ENCODE measurements around the gene RNF8. TPM values are rescaled to one million over a fixed set of nuclear protein-coding genes. Genes with fewer than 3 reads are reported as not detected.
A peak's percentile ranks its signal among the peaks of the same experiment; 100 is the strongest.

The RNF8 gene
- total and polyA plus RNA-seq, 9 of the 15 experiments (the other 6 are each of a cell fraction or from before 2014, with no cell fraction given): 10.6 to 47.0 (median 37.5) TPM

DNA sequence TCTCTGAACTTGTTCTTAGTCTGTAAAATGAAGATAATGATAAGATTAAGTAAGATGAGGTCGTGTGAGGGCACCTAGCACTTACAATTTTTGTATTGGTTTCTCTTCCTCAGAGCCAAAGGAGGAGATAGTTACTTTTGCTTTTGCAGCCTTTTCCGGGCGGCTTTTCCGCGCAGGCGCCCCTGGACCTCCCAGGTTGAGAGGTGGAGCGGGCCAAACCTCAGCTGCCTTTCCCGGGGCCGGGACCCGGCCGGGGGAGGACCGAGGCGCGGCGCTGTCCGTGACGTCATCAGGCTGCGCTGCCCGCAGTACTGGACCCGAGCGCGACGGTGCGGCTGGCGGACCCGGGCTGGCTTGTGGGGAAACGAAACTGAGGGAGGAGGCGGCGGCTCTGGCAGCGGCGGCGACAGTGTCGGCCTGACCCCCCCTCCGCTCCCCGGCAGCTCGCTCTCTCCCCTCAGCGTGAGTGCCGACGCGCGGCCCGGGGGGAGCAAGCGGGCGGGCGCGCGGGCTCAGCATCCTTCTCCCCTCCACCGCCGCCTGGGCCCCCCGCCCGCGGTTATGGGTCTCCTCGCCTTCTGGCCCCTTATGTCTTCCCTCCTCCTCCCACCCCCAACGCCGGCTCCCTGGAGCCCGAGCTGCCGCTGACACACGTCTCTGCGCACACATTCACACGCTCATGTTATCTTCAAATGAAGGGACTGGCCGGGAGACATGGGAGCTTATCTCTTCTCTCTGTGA, 79.3 kb downstream of the RNF8 start, which contains the start of gene CMTR1 (continued):
- TF ChIP-seq EGR1 (conservative IDR thresholded peaks at IDR 0.05) (peak; percentile 52), SRSF9 (IDR thresholded peaks at IDR 0.05; ENCODE audit: borderline replicate concordance, low read depth, low read length) (no peak), EP300 (IDR thresholded peaks at IDR 0.05; ENCODE audit: low read length) (peak; percentile 36; the same call in 1 of the 2 replicates), NR4A1 (CRISPR knock-in tag; IDR thresholded peaks at IDR 0.05) (peak; percentile 40; the same call in 1 of the 2 replicates), NR4A1 (tag; IDR thresholded peaks at IDR 0.05) (no peak), POLR3A (IDR thresholded peaks at IDR 0.05; ENCODE audit: borderline replicate concordance, extremely low read depth, insufficient read depth, insufficient read length) (no peak), ZNF445 (CRISPR knock-in tag; IDR thresholded peaks at IDR 0.05; ENCODE audit: low read depth) (no peak), STAT5B (CRISPR knock-in tag; IDR thresholded peaks at IDR 0.05) (no peak), MTF1 (CRISPR knock-in tag; IDR thresholded peaks at IDR 0.05; ENCODE audit: borderline replicate concordance) (no peak), ZNF668 (CRISPR knock-in tag; IDR thresholded peaks at IDR 0.05) (no peak), PRPF4 (IDR thresholded peaks at IDR 0.05; ENCODE audit: insufficient read depth, low read depth, low read length, poor library complexity, severe bottlenecking) (no peak), CBX3 (IDR thresholded peaks at IDR 0.05; ENCODE audit: borderline replicate concordance in 1 of 2, low read length in 2 of 2) (no peak; a peak in 1 of 3 replicates), MLX (CRISPR knock-in tag; conservative IDR thresholded peaks at IDR 0.05) (no peak; a peak in 1 of 4 replicates), ZBTB8A (IDR thresholded peaks at IDR 0.05; ENCODE audit: partially characterized antibody) (no peak), ZNF143 (CRISPR knock-in tag; IDR thresholded peaks at IDR 0.05) (no peak), TAF1 (IDR thresholded peaks at IDR 0.05; ENCODE audit: control insufficient read depth, extremely low read depth, insufficient read depth, low read length, severe bottlenecking) (peak; percentile 78), SMARCA5 (IDR thresholded peaks at IDR 0.05) (no peak), KDM4B (IDR thresholded peaks at IDR 0.05; ENCODE audit: borderline replicate concordance in 2 of 2, low read depth in 1 of 2) (peak in 1 of 2 experiments; percentile 62; a peak in 1 of 4 replicates)
- TF ChIP-seq, protein P1, sequence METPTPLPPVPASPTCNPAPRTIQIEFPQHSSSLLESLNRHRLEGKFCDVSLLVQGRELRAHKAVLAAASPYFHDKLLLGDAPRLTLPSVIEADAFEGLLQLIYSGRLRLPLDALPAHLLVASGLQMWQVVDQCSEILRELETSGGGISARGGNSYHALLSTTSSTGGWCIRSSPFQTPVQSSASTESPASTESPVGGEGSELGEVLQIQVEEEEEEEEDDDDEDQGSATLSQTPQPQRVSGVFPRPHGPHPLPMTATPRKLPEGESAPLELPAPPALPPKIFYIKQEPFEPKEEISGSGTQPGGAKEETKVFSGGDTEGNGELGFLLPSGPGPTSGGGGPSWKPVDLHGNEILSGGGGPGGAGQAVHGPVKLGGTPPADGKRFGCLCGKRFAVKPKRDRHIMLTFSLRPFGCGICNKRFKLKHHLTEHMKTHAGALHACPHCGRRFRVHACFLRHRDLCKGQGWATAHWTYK (CRISPR knock-in tag; IDR thresholded peaks at IDR 0.05): peak; percentile 87
- TF ChIP-seq, protein P2, sequence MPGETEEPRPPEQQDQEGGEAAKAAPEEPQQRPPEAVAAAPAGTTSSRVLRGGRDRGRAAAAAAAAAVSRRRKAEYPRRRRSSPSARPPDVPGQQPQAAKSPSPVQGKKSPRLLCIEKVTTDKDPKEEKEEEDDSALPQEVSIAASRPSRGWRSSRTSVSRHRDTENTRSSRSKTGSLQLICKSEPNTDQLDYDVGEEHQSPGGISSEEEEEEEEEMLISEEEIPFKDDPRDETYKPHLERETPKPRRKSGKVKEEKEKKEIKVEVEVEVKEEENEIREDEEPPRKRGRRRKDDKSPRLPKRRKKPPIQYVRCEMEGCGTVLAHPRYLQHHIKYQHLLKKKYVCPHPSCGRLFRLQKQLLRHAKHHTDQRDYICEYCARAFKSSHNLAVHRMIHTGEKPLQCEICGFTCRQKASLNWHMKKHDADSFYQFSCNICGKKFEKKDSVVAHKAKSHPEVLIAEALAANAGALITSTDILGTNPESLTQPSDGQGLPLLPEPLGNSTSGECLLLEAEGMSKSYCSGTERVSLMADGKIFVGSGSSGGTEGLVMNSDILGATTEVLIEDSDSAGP (CRISPR knock-in tag; IDR thresholded peaks at IDR 0.05): no peak
- TF ChIP-seq, protein P3, sequence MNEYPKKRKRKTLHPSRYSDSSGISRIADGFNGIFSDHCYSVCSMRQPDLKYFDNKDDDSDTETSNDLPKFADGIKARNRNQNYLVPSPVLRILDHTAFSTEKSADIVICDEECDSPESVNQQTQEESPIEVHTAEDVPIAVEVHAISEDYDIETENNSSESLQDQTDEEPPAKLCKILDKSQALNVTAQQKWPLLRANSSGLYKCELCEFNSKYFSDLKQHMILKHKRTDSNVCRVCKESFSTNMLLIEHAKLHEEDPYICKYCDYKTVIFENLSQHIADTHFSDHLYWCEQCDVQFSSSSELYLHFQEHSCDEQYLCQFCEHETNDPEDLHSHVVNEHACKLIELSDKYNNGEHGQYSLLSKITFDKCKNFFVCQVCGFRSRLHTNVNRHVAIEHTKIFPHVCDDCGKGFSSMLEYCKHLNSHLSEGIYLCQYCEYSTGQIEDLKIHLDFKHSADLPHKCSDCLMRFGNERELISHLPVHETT (CRISPR knock-in tag; conservative IDR thresholded peaks at IDR 0.05 in 1 of 2, IDR thresholded peaks at IDR 0.05 in 1 of 2): peak in 1 of 2 experiments; percentile 93; a peak in 2 of 4 replicates
